ENCODE data around the gene GCDH. TPM values are rescaled to one million over a fixed set of nuclear protein-coding genes. Genes with fewer than 3 reads are reported as not detected.

The GCDH gene
- total RNA-seq, 2 experiments from 2014 or later = 31.5 to 48.7 TPM

DNA sequence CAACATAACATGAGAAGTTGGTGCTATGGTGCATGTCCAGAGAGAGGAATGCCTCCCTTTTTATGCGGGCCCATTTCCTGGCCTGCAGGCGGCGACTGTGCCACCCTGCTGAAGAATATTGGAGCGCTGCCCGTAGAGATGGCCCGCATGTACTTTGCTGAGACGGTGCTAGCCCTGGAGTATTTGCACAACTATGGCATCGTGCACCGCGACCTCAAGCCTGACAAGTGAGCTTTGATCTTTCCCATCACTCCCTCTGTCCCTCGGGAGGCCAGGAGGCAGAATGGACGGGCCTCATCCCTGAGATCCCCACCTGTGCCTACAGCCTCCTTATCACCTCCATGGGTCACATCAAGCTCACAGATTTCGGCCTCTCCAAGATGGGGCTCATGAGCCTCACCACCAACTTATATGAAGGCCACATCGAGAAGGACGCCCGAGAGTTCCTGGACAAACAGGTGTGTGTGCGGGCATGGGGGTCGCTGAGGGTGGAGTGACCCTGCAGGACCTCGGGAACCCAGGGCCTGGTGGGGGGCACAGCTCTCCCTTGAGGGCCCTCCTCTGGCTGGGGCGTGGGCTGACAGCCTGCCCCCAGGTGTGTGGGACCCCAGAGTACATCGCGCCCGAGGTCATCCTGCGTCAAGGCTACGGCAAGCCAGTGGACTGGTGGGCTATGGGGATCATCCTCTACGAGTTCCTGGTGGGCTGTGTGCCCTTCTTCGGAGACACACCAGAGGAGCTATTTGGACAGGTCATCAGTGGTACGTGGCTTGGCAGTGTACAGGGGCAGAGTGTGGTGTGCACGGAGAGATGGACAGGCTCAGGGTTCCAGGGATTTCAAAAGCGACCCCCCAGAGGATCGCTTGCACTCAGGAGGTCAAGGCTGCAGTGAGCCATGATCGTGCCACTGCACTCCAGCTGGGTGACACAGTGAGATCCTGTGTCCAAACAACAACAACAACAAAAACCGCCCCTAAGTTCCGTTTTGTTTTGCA is 25.9 kb upstream of the GCDH start:
- Histone ChIP-seq H3K4me1 (ENCODE audit: insufficient read depth, low read length, poor library complexity, severe bottlenecking) (peaks cover 14% of the 10 kb centered on the region), H2AFZ (ENCODE audit: low read length) (no peak overlapping the region), H3K9me2 (ENCODE audit: insufficient read depth, low read length) (no peaks in the 10 kb centered on the region), H3K9me3 (ENCODE audit: low read length) (no peaks in the 10 kb centered on the region), H3K36me3 (ENCODE audit: insufficient read depth, low read length) (no peaks in the 10 kb centered on the region), H3K27ac (ENCODE audit: low read depth, low read length, poor library complexity, severe bottlenecking) (no peak overlapping the region), H3K4me3 (ENCODE audit: low read depth, low read length, poor library complexity, severe bottlenecking) (no peak overlapping the region), H3K79me2 (ENCODE audit: insufficient read depth, low read depth, low read length) (no peaks in the 10 kb centered on the region), H3K4me2 (ENCODE audit: low read length) (no peak overlapping the region), H4K20me1 (ENCODE audit: insufficient read depth, low read length) (no peaks in the 10 kb centered on the region)
- DNase-seq (ENCODE audit: low spot score) = no peak
- CTCF ChIA-PET (ENCODE audit: unreplicated experiment) = no interaction called here
- BruUV-seq (replicated peaks) = no TSS peak
- TF ChIP-seq, protein P1, sequence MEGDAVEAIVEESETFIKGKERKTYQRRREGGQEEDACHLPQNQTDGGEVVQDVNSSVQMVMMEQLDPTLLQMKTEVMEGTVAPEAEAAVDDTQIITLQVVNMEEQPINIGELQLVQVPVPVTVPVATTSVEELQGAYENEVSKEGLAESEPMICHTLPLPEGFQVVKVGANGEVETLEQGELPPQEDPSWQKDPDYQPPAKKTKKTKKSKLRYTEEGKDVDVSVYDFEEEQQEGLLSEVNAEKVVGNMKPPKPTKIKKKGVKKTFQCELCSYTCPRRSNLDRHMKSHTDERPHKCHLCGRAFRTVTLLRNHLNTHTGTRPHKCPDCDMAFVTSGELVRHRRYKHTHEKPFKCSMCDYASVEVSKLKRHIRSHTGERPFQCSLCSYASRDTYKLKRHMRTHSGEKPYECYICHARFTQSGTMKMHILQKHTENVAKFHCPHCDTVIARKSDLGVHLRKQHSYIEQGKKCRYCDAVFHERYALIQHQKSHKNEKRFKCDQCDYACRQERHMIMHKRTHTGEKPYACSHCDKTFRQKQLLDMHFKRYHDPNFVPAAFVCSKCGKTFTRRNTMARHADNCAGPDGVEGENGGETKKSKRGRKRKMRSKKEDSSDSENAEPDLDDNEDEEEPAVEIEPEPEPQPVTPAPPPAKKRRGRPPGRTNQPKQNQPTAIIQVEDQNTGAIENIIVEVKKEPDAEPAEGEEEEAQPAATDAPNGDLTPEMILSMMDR (conservative IDR thresholded peaks at IDR 0.05; ENCODE audit: low read length) = no peak
- no peak for TF ChIP-seq EZH2phosphoT487 (IDR thresholded peaks at IDR 0.05; ENCODE audit: borderline replicate concordance, low read depth, low read length)
- intact Hi-C loops (cut with micrococcal nuclease; ENCODE audit: unreplicated experiment) = no loop called here
- POLR2A ChIA-PET = interaction anchor here (0.5 to 1.8 kb wide), 2 partner anchors 8 to 16 kb away, joined by 3 to 4 read pairs; partner anchors contain the start of gene DNASE2

DNA sequence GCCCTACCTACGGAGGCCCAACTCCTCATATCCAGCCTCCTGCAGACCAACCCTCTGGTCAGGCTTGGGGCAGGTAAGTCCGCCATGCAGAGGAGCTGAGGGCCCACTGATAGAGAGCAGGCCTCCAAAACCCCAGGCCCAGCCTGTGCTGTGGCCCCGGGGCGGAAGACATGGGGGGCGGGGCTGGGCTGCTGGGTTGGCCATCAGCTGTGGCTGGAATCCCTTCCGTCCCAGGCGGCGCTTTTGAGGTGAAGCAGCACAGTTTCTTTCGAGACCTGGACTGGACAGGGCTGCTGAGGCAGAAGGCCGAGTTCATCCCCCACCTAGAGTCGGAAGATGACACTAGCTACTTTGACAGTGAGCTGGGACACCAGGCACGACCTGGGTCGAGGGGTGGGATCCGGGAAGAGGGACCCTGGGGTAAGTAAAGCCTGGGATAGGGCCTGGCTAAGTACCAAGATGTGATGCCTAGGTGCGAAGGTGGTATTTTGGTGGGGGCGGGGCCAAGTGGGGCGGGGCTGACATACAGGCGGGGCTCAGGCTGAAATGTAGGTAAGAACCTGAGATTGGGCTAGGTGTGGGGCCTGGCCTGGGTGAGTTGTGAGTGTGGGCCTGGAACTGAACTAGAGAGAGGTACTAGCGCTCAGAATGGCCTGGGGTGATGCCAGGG is 25.1 kb upstream of the GCDH start:
- no TSS peak for BruUV-seq (replicated peaks)
- no peaks in the 10 kb centered on the region for H3K9me3 ChIP-seq (ENCODE audit: low read length)

More for the DNA sequence above, 25.1 kb upstream of the GCDH start:
- intact Hi-C loops (cut with micrococcal nuclease; ENCODE audit: unreplicated experiment) = no loop called here
- no peaks in the 10 kb centered on the region for H3K36me3 ChIP-seq (ENCODE audit: insufficient read depth, low read length)
- ChIA-PET CTCF (ENCODE audit: unreplicated experiment) (no interaction called here), POLR2A (no interaction called here)
- H3K4me2 ChIP-seq (ENCODE audit: low read length) = no peak overlapping the region
- H3K4me1 ChIP-seq (ENCODE audit: insufficient read depth, low read length, poor library complexity, severe bottlenecking) = peaks cover 14% of the 10 kb centered on the region
- TF ChIP-seq EZH2phosphoT487 (IDR thresholded peaks at IDR 0.05; ENCODE audit: borderline replicate concordance, low read depth, low read length) = no peak
- TF ChIP-seq, protein P1 (conservative IDR thresholded peaks at IDR 0.05; ENCODE audit: low read length) = no peak
- no peaks in the 10 kb centered on the region for H4K20me1 ChIP-seq (ENCODE audit: insufficient read depth, low read length)
- H3K79me2 ChIP-seq (ENCODE audit: insufficient read depth, low read depth, low read length) = no peaks in the 10 kb centered on the region
- H3K4me3 ChIP-seq (ENCODE audit: low read depth, low read length, poor library complexity, severe bottlenecking) = no peak overlapping the region
- DNase-seq (ENCODE audit: low spot score) = no peak
- H3K9me2 ChIP-seq (ENCODE audit: insufficient read depth, low read length) = no peaks in the 10 kb centered on the region
- H2AFZ ChIP-seq (ENCODE audit: low read length) = no peak overlapping the region
- H3K27ac ChIP-seq (ENCODE audit: low read depth, low read length, poor library complexity, severe bottlenecking) = no peak overlapping the region

Data from OCI-LY7 (cell line).